Smooth muscle cell (in vitro differentiated cells): ENCODE results near the gene GLI3. TPM values are rescaled to one million over a fixed set of nuclear protein-coding genes. Genes with fewer than 3 reads are reported as not detected.

Experiments
- DNase-seq: peaks from one replicate; lab custom pipeline; 2025; ENCODE audit not compliant: unreplicated experiment; lab: John Stamatoyannopoulos, UW
- H2AFZ ChIP-seq: fragments of 200-600 bp; sonication (generic); 2 replicates; pipeline ENCODE4 v1.6.0; 2016; ENCODE audit warnings: antibody characterized with exemption, low read depth, mild to moderate bottlenecking
- H3F3A ChIP-seq: fragments of 200-600 bp; sonication (generic); 2 replicates; pipeline ENCODE4 v1.6.0; 2017; ENCODE audit warnings: antibody characterized with exemption, low read depth
- H3K27ac ChIP-seq: fragments of 200-600 bp; sonication (generic); 2 replicates; pipeline ENCODE4 v1.5.1; 2016; ENCODE audit warnings: low read depth, mild to moderate bottlenecking
- H3K27me3 ChIP-seq: fragments of 200-600 bp; sonication (generic); 2 replicates; pipeline ENCODE4 v1.6.1; 2016; ENCODE audit warnings: low read depth, mild to moderate bottlenecking
- H3K36me3 ChIP-seq: fragments of 200-600 bp; sonication (generic); 2 replicates; pipeline ENCODE4 v1.5.1; 2016; ENCODE audit warnings: low read depth
- H3K4me1 ChIP-seq: fragments of 200-600 bp; sonication (generic); 2 replicates; pipeline ENCODE4 v1.5.1; 2016; ENCODE audit warnings: low read depth
- H3K4me2 ChIP-seq: fragments of 200-600 bp; sonication (generic); 2 replicates; pipeline ENCODE4 v1.6.0; 2016; ENCODE audit warnings: mild to moderate bottlenecking
- H3K4me3 ChIP-seq: fragments of 200-600 bp; sonication (generic); 2 replicates; pipeline ENCODE4 v1.5.1; 2016; ENCODE audit warnings: mild to moderate bottlenecking
- H3K79me2 ChIP-seq: fragments of 200-600 bp; sonication (generic); 2 replicates; pipeline ENCODE4 v1.6.0; 2016; ENCODE audit warnings: low read depth, mild to moderate bottlenecking
- H3K9ac ChIP-seq: fragments of 200-600 bp; sonication (generic); 2 replicates; pipeline ENCODE4 v1.6.0; 2016; ENCODE audit warnings: low read depth
- H3K9me3 ChIP-seq: fragments of 200-600 bp; sonication (generic); replicated peaks from 2 replicates; pipeline ENCODE4 v1.5.1; 2016; ENCODE audit warnings: low read depth
- H4K20me1 ChIP-seq: fragments of 200-600 bp; sonication (generic); 2 replicates; pipeline ENCODE4 v1.6.0; 2016; ENCODE audit warnings: low read depth
- CTCF ChIP-seq: fragments of 200-600 bp; sonication (generic); IDR thresholded peaks from 2 replicates; pipeline ENCODE4 v1.5.1; 2017; ENCODE audit warnings: borderline replicate concordance, mild to moderate bottlenecking, antibody characterized with exemption; ENCODE audit not compliant: insufficient read depth, poor library complexity, severe bottlenecking
- WGBS: methylation state at CpG from one replicate; pipeline ENCODE4 v1.1.7; 2016; ENCODE audit warnings: low lambda C conversion rate; 5-methylcytosine and 5-hydroxymethylcytosine counted together
- polyA plus RNA-seq: library from polyadenylated mRNA; unstranded; fragments of >200 nt; fragmentation: Nextera tagmentation; extraction: Ambion mirVana; gene quantifications from 2 replicates; pipeline ENCODE4 v1.2.1, GENCODE V29; 2016
- total RNA-seq: library from RNA; depleted of rRNA; stranded (reverse); fragments of >200 nt; gene quantifications from 2 replicates; pipeline ENCODE4 v1.2.3, GENCODE V29; 2014

The GLI3 gene
- total and polyA plus RNA-seq, 2 experiments from 2014 or later, result 31.1 to 70.4 TPM

GRCh38 chr7:41956705-41957104, 280.3 kb downstream of the GLI3 start:
- 58% methylated on average over 10 of the region's 10 CpGs for WGBS
- Histone ChIP-seq H3K27me3 (no peaks in the 10 kb centered on the region), H3K9me3 (no peaks in the 10 kb centered on the region), H2AFZ (no peak overlapping the region), H3K4me3 (no peak overlapping the region), H3K9ac (no peak overlapping the region), H3K4me2 (peak overlapping the region; percentile 55), H3K36me3 (no peaks in the 10 kb centered on the region), H4K20me1 (no peaks in the 10 kb centered on the region), H3F3A (peaks cover 35% of the 10 kb centered on the region), H3K79me2 (no peaks in the 10 kb centered on the region), H3K4me1 (peaks cover 22% of the 10 kb centered on the region), H3K27ac (peak overlapping the region; percentile 34)
- no peak for TF ChIP-seq CTCF
- DNase-seq, result no peak

- peaks cover 26% of the 10 kb centered on the region for H3K4me1 ChIP-seq
- H3K27me3 ChIP-seq, result no peaks in the 10 kb centered on the region
- H2AFZ ChIP-seq, result no peak overlapping the region
- H3K9me3 ChIP-seq, result no peaks in the 10 kb centered on the region
- no peaks in the 10 kb centered on the region for H4K20me1 ChIP-seq
- no peak overlapping the region for H3K4me3 ChIP-seq
- no peaks in the 10 kb centered on the region for H3K36me3 ChIP-seq
- peak overlapping the region; percentile 58 for H3K4me2 ChIP-seq
- peak overlapping the region; percentile 65 for H3K27ac ChIP-seq
- DNase-seq, result peak; percentile 70
- peaks cover 31% of the 10 kb centered on the region for H3F3A ChIP-seq
- WGBS, result 31% methylated on average over 16 of the region's 16 CpGs
- no peak overlapping the region for H3K9ac ChIP-seq
- H3K79me2 ChIP-seq, result no peaks in the 10 kb centered on the region
- no peak for TF ChIP-seq CTCF
These were observed 280.9 kb downstream of the GLI3 start for GRCh38 chr7:41955893-41956675.

GRCh38 chr7:41955451-41955850, 281.6 kb downstream of the GLI3 start:
- 45% methylated on average over 3 of the region's 3 CpGs for WGBS
- no peaks in the 10 kb centered on the region for H3K27me3 ChIP-seq
- H3K4me1 ChIP-seq, result peaks cover 33% of the 10 kb centered on the region
- H3K4me3 ChIP-seq, result no peak overlapping the region
- TF ChIP-seq CTCF, result no peak
- no peaks in the 10 kb centered on the region for H3K9me3 ChIP-seq
- no peak for DNase-seq
- H3F3A ChIP-seq, result peaks cover 27% of the 10 kb centered on the region
- peak overlapping the region; percentile 58 for H3K4me2 ChIP-seq
- H3K9ac ChIP-seq, result no peak overlapping the region
- H2AFZ ChIP-seq, result no peak overlapping the region
- H3K79me2 ChIP-seq, result no peaks in the 10 kb centered on the region
- no peaks in the 10 kb centered on the region for H3K36me3 ChIP-seq
- H4K20me1 ChIP-seq, result no peaks in the 10 kb centered on the region
- H3K27ac ChIP-seq, result peak overlapping the region; percentile 65

- H3K4me3 ChIP-seq, result no peak overlapping the region
- no peak overlapping the region for H2AFZ ChIP-seq
- no peaks in the 10 kb centered on the region for H4K20me1 ChIP-seq
- H3K36me3 ChIP-seq, result no peaks in the 10 kb centered on the region
- H3K4me1 ChIP-seq, result peaks cover 37% of the 10 kb centered on the region
- no peak for TF ChIP-seq CTCF
- H3K9me3 ChIP-seq, result no peaks in the 10 kb centered on the region
- H3K9ac ChIP-seq, result no peak overlapping the region
- no peak for DNase-seq
- H3K27ac ChIP-seq, result peak overlapping the region; percentile 65
- H3K79me2 ChIP-seq, result no peaks in the 10 kb centered on the region
- peaks cover 27% of the 10 kb centered on the region for H3F3A ChIP-seq
- H3K4me2 ChIP-seq, result peak overlapping the region; percentile 58
- WGBS, result 82% methylated on average over 2 of the region's 2 CpGs
- no peaks in the 10 kb centered on the region for H3K27me3 ChIP-seq
These were observed 282.0 kb downstream of the GLI3 start for GRCh38 chr7:41954976-41955375.
